ENCODE results near the gene HNF1A.

DNA sequence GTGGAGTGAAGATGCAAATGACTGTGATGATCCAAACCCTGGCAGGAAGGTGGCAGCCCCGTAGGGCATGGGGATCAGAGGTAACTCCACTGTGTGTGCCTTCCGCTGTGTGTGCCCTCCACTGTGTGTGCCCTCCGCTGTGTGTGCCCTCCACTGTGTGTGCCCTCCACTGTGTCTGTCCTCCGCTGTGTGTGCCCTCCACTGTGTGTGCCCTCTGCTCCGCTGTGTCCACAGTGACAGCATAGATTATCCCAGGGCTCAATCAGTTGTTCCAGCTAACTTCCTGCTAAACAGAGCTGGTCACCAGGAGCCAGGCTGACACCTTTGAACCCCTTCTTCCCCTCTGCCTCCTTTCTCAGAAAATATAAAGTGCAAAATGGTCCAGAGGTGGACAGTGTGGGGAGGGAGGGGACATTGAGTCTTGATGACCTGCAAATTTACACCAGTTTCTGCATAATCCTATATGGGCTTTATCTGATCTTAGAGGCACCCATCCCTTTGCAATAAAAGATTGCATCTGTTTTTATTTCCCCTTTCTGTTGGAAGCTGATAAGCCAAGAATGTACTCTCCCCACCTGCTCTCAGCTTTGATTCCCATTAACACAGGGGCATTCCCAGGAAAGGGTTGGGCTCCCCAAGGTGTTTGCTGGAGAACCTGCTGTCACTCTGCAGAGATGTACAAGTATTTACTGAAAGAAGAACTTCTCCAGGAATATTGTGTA, 21.6 kb upstream of the HNF1A start:
- TF ChIP-seq, protein P1, sequence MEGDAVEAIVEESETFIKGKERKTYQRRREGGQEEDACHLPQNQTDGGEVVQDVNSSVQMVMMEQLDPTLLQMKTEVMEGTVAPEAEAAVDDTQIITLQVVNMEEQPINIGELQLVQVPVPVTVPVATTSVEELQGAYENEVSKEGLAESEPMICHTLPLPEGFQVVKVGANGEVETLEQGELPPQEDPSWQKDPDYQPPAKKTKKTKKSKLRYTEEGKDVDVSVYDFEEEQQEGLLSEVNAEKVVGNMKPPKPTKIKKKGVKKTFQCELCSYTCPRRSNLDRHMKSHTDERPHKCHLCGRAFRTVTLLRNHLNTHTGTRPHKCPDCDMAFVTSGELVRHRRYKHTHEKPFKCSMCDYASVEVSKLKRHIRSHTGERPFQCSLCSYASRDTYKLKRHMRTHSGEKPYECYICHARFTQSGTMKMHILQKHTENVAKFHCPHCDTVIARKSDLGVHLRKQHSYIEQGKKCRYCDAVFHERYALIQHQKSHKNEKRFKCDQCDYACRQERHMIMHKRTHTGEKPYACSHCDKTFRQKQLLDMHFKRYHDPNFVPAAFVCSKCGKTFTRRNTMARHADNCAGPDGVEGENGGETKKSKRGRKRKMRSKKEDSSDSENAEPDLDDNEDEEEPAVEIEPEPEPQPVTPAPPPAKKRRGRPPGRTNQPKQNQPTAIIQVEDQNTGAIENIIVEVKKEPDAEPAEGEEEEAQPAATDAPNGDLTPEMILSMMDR (IDR thresholded peaks at IDR 0.05) = no peak
- no peak for TF ChIP-seq POLR2A (IDR thresholded peaks at IDR 0.05)

Data from uterus (tissue), 2 donors.